SU-DHL-6 (cell line): Measurements from ENCODE around the gene ASIC3.

ENCODE experiments used
- H2AFZ ChIP-seq: fragments of 200-600 bp; sonication (generic); 2 replicates; pipeline ENCODE4 v1.6.1; 2014; ENCODE audit warnings: low read depth, mild to moderate bottlenecking, moderate library complexity, mixed read lengths, antibody characterized with exemption, low read length; ENCODE audit not compliant: severe bottlenecking
- H3F3A ChIP-seq: fragments of 200-600 bp; shearing (Covaris generic); 2 replicates; pipeline ENCODE4 v1.6.0; 2016; ENCODE audit warnings: antibody characterized with exemption, mild to moderate bottlenecking; ENCODE audit not compliant: insufficient read depth
- H3K27ac ChIP-seq: fragments of 200-600 bp; sonication (generic); 2 replicates; pipeline ENCODE4 v1.5.1; 2016; ENCODE audit warnings: low read depth, mild to moderate bottlenecking, low read length, moderate library complexity, mixed read lengths
- H3K27me3 ChIP-seq: fragments of 200-600 bp; sonication (generic), shearing (Covaris generic); 2 replicates; pipeline ENCODE4 v1.6.0; 2014; ENCODE audit warnings: mild to moderate bottlenecking, low read length
- H3K36me3 ChIP-seq: fragments of 200-600 bp; sonication (generic); 2 replicates; pipeline ENCODE4 v1.6.1; 2014; ENCODE audit warnings: mild to moderate bottlenecking, low read length, mixed read lengths
- H3K4me2 ChIP-seq: fragments of 300-600, 200-600 bp; shearing (Covaris generic), sonication (generic); 2 replicates; pipeline ENCODE4 v1.6.0; 2014; ENCODE audit warnings: low read length, low read depth, mild to moderate bottlenecking; ENCODE audit not compliant: poor library complexity, severe bottlenecking
- H3K4me3 ChIP-seq: fragments of 200-600 bp; sonication (generic); 2 replicates; pipeline ENCODE4 v1.5.1; 2014; ENCODE audit warnings: antibody characterized with exemption, low read length, mild to moderate bottlenecking, mixed read lengths; ENCODE audit not compliant: insufficient read depth, poor library complexity, severe bottlenecking
- H3K79me2 ChIP-seq: fragments of 200-600 bp; sonication (generic); 2 replicates; pipeline ENCODE4 v1.6.1; 2014; ENCODE audit warnings: mild to moderate bottlenecking, low read length, moderate library complexity; ENCODE audit not compliant: insufficient read depth
- H3K9ac ChIP-seq: fragments of 200-600 bp; sonication (generic); 2 replicates; pipeline ENCODE4 v1.7.0; 2014; ENCODE audit warnings: mild to moderate bottlenecking, low read length
- H3K9me2 ChIP-seq: fragments of 200-600 bp; sonication (generic); replicated peaks from 2 replicates; pipeline ENCODE4 v1.6.1; 2014; ENCODE audit warnings: low read length; ENCODE audit not compliant: insufficient read depth
- H3K9me3 ChIP-seq: fragments of 200-600 bp; sonication (generic); 2 replicates; pipeline ENCODE4 v1.6.1; 2014; ENCODE audit warnings: low read length, mixed read lengths; ENCODE audit not compliant: insufficient read depth
- H4K20me1 ChIP-seq: fragments of 200-600 bp; sonication (generic); 2 replicates; pipeline ENCODE4 v1.6.1; 2014; ENCODE audit warnings: low read depth, mild to moderate bottlenecking, antibody characterized with exemption, low read length, moderate library complexity, mixed read lengths
- EZH2phosphoT487 ChIP-seq: fragments of 200-600 bp; sonication (generic), shearing (Covaris generic); conservative IDR thresholded peaks from 2 replicates; pipeline ENCODE4 v1.6.1; 2018; ENCODE audit warnings: mild to moderate bottlenecking, antibody characterized with exemption, low read length, moderate library complexity, mixed read lengths
- TF ChIP-seq, protein P1 (sequence below): fragments of 200-600 bp; sonication (generic); IDR thresholded peaks from one replicate; pipeline ENCODE4 v1.5.1; 2017; ENCODE audit warnings: antibody characterized with exemption, mild to moderate bottlenecking, low read length, moderate library complexity; ENCODE audit not compliant: insufficient read depth, poor library complexity, severe bottlenecking

Gene ASIC3

DNA sequence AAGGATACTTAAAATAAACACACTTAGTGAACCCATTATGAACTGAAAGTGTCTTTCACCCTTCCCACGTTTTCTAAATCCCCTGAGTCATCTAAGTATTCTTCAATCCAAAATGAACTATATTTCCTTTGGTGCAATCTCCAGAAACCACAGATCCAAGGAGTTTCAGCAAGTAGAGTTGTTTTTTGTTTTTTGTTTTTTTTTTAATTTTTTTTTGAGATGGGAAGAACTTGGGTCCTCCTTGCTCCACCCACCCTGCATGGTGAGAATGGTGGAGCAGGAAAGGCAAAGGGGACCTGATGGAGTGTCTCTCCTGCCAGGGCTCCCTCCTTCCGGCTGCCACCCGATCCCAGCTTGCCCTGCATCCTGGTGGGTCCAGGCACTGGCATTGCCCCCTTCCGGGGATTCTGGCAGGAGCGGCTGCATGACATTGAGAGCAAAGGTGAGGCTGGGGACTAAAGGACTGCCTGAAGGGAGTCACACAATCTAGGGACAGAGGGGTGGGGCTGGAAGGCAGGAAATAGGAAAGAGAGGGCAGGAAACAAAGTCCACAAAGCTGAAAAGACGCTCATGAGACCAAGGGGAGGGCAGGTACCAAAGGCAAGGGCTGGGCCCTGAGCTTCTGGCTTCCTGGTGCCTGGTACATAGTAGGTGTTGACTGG lies 36.2 kb upstream of the ASIC3 start:
- Histone ChIP-seq H3K9ac (no peak overlapping the region), H2AFZ (no peak overlapping the region), H3K9me3 (no peaks in the 10 kb centered on the region), H3K9me2 (no peaks in the 10 kb centered on the region), H3K27ac (no peak overlapping the region), H3K4me2 (no peak overlapping the region), H3K79me2 (no peaks in the 10 kb centered on the region), H3K27me3 (no peaks in the 10 kb centered on the region), H4K20me1 (no peaks in the 10 kb centered on the region), H3F3A (no peaks in the 10 kb centered on the region), H3K36me3 (no peaks in the 10 kb centered on the region), H3K4me3 (no peak overlapping the region)
- TF ChIP-seq, protein P1, sequence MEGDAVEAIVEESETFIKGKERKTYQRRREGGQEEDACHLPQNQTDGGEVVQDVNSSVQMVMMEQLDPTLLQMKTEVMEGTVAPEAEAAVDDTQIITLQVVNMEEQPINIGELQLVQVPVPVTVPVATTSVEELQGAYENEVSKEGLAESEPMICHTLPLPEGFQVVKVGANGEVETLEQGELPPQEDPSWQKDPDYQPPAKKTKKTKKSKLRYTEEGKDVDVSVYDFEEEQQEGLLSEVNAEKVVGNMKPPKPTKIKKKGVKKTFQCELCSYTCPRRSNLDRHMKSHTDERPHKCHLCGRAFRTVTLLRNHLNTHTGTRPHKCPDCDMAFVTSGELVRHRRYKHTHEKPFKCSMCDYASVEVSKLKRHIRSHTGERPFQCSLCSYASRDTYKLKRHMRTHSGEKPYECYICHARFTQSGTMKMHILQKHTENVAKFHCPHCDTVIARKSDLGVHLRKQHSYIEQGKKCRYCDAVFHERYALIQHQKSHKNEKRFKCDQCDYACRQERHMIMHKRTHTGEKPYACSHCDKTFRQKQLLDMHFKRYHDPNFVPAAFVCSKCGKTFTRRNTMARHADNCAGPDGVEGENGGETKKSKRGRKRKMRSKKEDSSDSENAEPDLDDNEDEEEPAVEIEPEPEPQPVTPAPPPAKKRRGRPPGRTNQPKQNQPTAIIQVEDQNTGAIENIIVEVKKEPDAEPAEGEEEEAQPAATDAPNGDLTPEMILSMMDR = no peak
- TF ChIP-seq EZH2phosphoT487 = no peak

DNA sequence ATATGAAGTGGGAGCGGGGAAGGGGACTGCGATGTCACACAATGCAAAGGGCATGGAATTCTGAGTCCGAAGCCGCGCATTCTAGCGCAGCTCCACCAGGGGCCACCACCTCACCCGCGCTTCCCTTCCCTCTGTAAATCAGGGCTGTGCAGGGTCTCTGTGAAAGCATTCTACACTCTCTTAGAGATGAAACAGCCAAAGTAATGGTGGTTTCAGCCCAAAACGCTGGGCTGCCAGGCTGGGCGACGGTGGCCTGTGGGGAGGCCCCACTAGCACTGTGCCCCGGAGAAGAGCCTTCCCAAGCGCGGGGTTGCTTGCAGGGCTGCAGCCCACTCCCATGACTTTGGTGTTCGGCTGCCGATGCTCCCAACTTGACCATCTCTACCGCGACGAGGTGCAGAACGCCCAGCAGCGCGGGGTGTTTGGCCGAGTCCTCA lies 35.4 kb upstream of the ASIC3 start:
- H3K9me2 ChIP-seq = no peaks in the 10 kb centered on the region
- H3K27me3 ChIP-seq = no peaks in the 10 kb centered on the region
- no peaks in the 10 kb centered on the region for H3F3A ChIP-seq
- no peaks in the 10 kb centered on the region for H3K36me3 ChIP-seq
- no peak for TF ChIP-seq EZH2phosphoT487
- TF ChIP-seq, protein P1 = no peak
- H3K9ac ChIP-seq = no peak overlapping the region
- no peak overlapping the region for H2AFZ ChIP-seq
- H3K9me3 ChIP-seq = no peaks in the 10 kb centered on the region
- no peaks in the 10 kb centered on the region for H3K79me2 ChIP-seq
- no peaks in the 10 kb centered on the region for H4K20me1 ChIP-seq
- no peak overlapping the region for H3K4me2 ChIP-seq
- no peak overlapping the region for H3K4me3 ChIP-seq
- no peak overlapping the region for H3K27ac ChIP-seq

DNA sequence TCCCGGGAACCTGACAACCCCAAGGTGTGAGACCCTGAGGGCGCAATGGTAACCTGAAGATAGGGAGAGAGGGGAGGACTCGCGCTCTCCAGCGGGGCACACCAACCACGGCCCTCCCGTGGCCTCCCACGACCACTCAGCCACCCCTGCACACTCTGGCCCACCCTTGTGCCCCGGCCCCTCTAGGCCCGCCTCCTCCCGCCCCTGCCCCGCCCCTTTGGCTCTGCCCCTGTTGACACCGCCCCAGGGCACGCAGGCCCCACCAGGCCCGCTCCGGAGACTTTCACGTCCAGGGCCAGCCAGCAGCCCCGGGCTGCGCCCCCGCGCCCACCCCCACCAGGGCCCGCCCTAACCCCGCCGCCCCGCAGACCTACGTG lies 35.0 kb upstream of the ASIC3 start:
- no peaks in the 10 kb centered on the region for H3K9me2 ChIP-seq
- no peak for TF ChIP-seq EZH2phosphoT487
- TF ChIP-seq, protein P1 = no peak
- no peak overlapping the region for H2AFZ ChIP-seq
- H4K20me1 ChIP-seq = no peaks in the 10 kb centered on the region
- no peak overlapping the region for H3K9ac ChIP-seq
- H3K79me2 ChIP-seq = no peaks in the 10 kb centered on the region
- no peaks in the 10 kb centered on the region for H3F3A ChIP-seq
- H3K27ac ChIP-seq = no peak overlapping the region
- no peak overlapping the region for H3K4me2 ChIP-seq
- no peaks in the 10 kb centered on the region for H3K27me3 ChIP-seq
- no peaks in the 10 kb centered on the region for H3K36me3 ChIP-seq
- H3K9me3 ChIP-seq = no peaks in the 10 kb centered on the region
- no peak overlapping the region for H3K4me3 ChIP-seq
